GM21529 (cell line): ENCODE results near the gene SERPINA4.
"Not testable (repeated sequence)": the region's sequence is repeated elsewhere in the genome, so short reads cannot be mapped to it uniquely, and the experiment has no call there.

Experiments used
- ATAC-seq: cut with Tn5 transposase; IDR thresholded peaks from one replicate; pipeline ENCODE4 v1.9.1; 2021; ENCODE audit not compliant: unreplicated experiment

Gene SERPINA4

GRCh38 chr14:94591871-94592270 is 30.6 kb downstream of the SERPINA4 start:
- no peak for ATAC-seq

GRCh38 chr14:94592457-94592856 is 31.2 kb downstream of the SERPINA4 start:
- ATAC-seq: no peak

- ATAC-seq: no peak
These were observed 32.1 kb downstream of the SERPINA4 start for GRCh38 chr14:94593376-94593748.

- no peak for ATAC-seq
These were observed 32.6 kb downstream of the SERPINA4 start for GRCh38 chr14:94593749-94594431.

GRCh38 chr14:94594441-94594840 is 33.2 kb downstream of the SERPINA4 start:
- no peak for ATAC-seq

- no peak for ATAC-seq
These were observed 34.7 kb downstream of the SERPINA4 start for GRCh38 chr14:94595912-94596311.

GRCh38 chr14:94596361-94596760 is 35.1 kb downstream of the SERPINA4 start:
- no peak for ATAC-seq

GRCh38 chr14:94597788-94598187 is 36.5 kb downstream of the SERPINA4 start:
- no peak for ATAC-seq

- no peak for ATAC-seq
These were observed 37.2 kb downstream of the SERPINA4 start for GRCh38 chr14:94598506-94598815.

GRCh38 chr14:94598816-94599655 is 37.8 kb downstream of the SERPINA4 start:
- ATAC-seq: no peak

GRCh38 chr14:94599656-94600004 is 38.4 kb downstream of the SERPINA4 start:
- no peak for ATAC-seq

GRCh38 chr14:94600148-94600545 is 38.9 kb downstream of the SERPINA4 start:
- ATAC-seq: no peak

- ATAC-seq: no peak
These were observed 40.7 kb downstream of the SERPINA4 start for GRCh38 chr14:94601884-94602391.

- no peak for ATAC-seq
These were observed 41.5 kb downstream of the SERPINA4 start for GRCh38 chr14:94602722-94603121.

- ATAC-seq: no peak
These were observed 44.1 kb downstream of the SERPINA4 start for GRCh38 chr14:94605361-94605760.

- ATAC-seq: not testable (repeated sequence)
These were observed 47.7 kb downstream of the SERPINA4 start for GRCh38 chr14:94608966-94609365.

GRCh38 chr14:94611179-94611578 is 49.9 kb downstream of the SERPINA4 start:
- no peak for ATAC-seq

GRCh38 chr14:94612174-94612573 is 50.9 kb downstream of the SERPINA4 start, which contains the start of gene SERPINA3:
Gene SERPINA3, plus strand, starts transcription at chr14:94612391. Its CDS starts 2,051 bp downstream, at chr14:94614442.
- no peak for ATAC-seq

GRCh38 chr14:94612580-94613554 is 51.6 kb downstream of the SERPINA4 start:
- ATAC-seq: no peak

GRCh38 chr14:94613720-94614644 is 52.7 kb downstream of the SERPINA4 start:
- no peak for ATAC-seq
